Measurements from ENCODE around the gene ELMO2. TPM values are rescaled to one million over a fixed set of nuclear protein-coding genes. Genes with fewer than 3 reads are reported as not detected.
A peak's percentile ranks its signal among the peaks of the same experiment; 100 is the strongest.
"Not testable (repeated sequence)": the region's sequence is repeated elsewhere in the genome, so short reads cannot be mapped to it uniquely, and the experiment has no call there.

ELMO2 gene
- total and polyA plus RNA-seq, 5 donors = 20.7 to 40.2 (median 31.6) TPM

- no peaks in the 10 kb centered on the region for H3K9me3 ChIP-seq (ENCODE audit: control insufficient read depth, low read length)
- H3K4me3 ChIP-seq (ENCODE audit: low read length) = no peak overlapping the region
- no peaks in the 10 kb centered on the region for H3K27me3 ChIP-seq (ENCODE audit: control insufficient read depth, insufficient read depth)
- WGBS = 78% methylated on average over 10 of the region's 10 CpGs
- DNase-seq (peak; percentile 50 to 64 (median 62)), ATAC-seq (peak in 1 of 2 donors; percentile 29)
- intact Hi-C loops (cut with DNase I) = no loop called here
- no peak overlapping the region for H3K27ac ChIP-seq (ENCODE audit: low read length)
- H3K4me1 ChIP-seq (ENCODE audit: control insufficient read depth, insufficient read depth, low read length) = no peaks in the 10 kb centered on the region
Measured at GRCh38 chr20:46388937-46389336, 17.5 kb downstream of the ELMO2 start.

DNA sequence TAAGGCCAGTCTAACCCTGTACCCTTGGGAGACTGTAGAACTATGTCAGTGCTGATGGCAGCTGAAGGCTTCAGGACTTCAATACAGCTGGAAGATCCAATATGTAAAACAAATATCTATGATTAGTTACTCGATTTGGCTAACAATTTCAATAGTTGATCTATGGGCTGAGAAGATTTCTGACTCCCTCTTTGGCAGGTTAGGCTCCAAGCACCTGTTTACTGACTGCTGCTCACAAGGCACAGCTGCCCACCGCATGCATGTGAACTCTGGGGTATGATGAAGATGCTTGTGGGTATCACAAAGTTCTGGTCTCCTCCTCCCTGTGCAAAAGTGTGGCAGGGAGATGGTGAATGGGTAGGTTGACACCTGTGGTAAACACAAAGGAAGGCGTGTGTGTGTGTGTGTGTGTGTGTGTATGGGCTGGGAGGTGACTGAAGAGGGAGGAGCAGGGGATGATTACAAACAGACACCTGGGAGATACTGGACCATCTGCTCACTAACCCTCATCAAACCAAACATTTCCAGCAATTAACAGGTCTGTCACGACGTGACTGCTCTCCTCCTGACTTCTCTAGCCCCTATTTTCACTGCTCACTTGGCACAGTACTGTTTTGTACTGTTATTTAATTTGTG is 18.1 kb downstream of the ELMO2 start:
- no peaks in the 10 kb centered on the region for H3K27me3 ChIP-seq (ENCODE audit: control insufficient read depth, insufficient read depth)
- H3K4me3 ChIP-seq (ENCODE audit: low read length) = no peak overlapping the region
- no peaks in the 10 kb centered on the region for H3K4me1 ChIP-seq (ENCODE audit: control insufficient read depth, insufficient read depth, low read length)
- no peaks in the 10 kb centered on the region for H3K9me3 ChIP-seq (ENCODE audit: control insufficient read depth, low read length)
- intact Hi-C loops (cut with DNase I) = no loop called here
- WGBS = 85% methylated on average over 5 of the region's 5 CpGs
- H3K27ac ChIP-seq (ENCODE audit: low read length) = no peak overlapping the region
- DNase-seq (no peak), ATAC-seq (no peak)

DNA sequence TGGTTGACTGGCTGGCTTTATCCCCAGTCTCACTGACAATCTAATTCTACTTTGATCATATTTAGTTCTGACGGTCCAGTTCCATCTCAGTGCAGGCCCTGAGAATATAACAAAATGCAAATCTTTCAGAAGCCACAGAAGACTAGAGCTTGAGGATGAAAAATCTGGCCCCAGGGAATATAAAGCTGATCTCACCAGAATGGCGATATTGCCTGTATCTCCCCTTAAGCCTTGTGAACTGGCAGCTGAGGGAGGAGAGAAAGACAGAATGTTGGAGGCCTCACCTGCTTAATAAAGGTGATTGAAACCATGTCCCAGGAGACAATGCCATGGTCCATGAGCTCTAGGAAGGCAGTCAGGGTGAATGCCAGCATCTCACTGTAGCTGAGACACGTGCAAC is 19.4 kb downstream of the ELMO2 start:
- not testable (repeated sequence) for ATAC-seq

DNA sequence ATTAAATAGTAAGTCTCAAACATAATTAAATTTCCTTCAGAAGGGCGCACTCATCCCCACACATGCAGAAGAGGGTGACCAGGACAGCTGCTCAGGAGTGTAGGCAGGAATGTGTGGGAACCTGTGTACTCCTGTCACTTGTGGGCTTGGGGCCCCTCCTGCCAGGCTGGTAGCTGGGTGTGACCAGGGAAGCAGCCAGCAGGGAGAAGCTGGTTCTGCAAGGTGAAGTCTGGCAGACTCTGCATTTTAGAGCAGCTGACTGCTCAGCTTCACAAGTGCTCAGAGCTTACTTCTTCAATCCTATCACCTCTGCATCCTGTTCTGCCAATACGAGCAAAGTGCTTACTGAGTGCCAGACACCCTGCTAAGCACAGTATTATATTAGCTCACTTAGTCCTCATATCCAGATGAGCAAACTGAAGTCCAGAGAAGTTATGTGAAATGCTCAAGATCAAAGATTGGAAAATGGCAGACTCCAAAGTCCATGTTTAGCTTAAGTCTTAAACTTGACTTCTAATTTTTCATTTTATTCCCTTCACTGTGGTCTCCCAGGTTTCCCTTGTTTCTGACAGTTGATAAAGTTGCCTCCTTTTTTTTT is 27.9 kb downstream of the ELMO2 start:
- Histone ChIP-seq H3K27me3 (ENCODE audit: control insufficient read depth, insufficient read depth) (no peaks in the 10 kb centered on the region), H3K27ac (ENCODE audit: low read length) (no peak overlapping the region)
- WGBS = 91% methylated on average over 2 of the region's 2 CpGs

More for the DNA sequence above, 19.4 kb downstream of the ELMO2 start:
- intact Hi-C loops (cut with DNase I); DNase-seq; H3K4me3 ChIP-seq (ENCODE audit: low read length); H3K9me3 ChIP-seq (ENCODE audit: control insufficient read depth, low read length); H3K27ac ChIP-seq (ENCODE audit: low read length); H3K27me3 ChIP-seq (ENCODE audit: control insufficient read depth, insufficient read depth); H3K4me1 ChIP-seq (ENCODE audit: control insufficient read depth, insufficient read depth, low read length): not testable (repeated sequence)
- WGBS = 93% methylated on average over 3 of the region's 3 CpGs

DNA sequence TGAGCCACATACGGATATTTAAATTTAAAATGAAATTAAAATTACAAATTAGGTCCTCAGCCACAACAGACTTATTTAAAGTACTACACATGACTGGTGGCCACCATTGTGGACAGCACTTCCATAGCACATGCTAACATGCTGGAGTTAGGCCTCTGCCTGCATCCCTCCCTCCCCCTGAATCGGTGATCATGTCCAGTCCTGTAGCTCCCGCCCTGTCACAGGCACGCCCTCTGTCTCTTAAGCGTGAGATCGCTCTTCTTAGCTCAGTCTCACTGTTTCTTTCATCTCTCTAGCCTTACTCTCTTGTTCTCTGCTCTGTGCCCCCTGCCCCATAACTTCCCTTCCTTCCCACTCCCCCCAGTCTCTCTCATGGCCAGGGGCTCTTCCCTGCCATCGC is 28.9 kb downstream of the ELMO2 start:
- ATAC-seq = no peak
- Histone ChIP-seq H3K4me1 (ENCODE audit: control insufficient read depth, insufficient read depth, low read length) (no peaks in the 10 kb centered on the region), H3K27me3 (ENCODE audit: control insufficient read depth, insufficient read depth) (no peaks in the 10 kb centered on the region), H3K9me3 (ENCODE audit: control insufficient read depth, low read length) (no peaks in the 10 kb centered on the region), H3K27ac (ENCODE audit: low read length) (no peak overlapping the region), H3K4me3 (ENCODE audit: low read length) (no peak overlapping the region)
- 85% methylated on average over 7 of the region's 7 CpGs for WGBS
- no peak for DNase-seq
- intact Hi-C loops (cut with DNase I) = no loop called here

More for the DNA sequence above, 27.9 kb downstream of the ELMO2 start:
- Histone ChIP-seq H3K4me1 (ENCODE audit: control insufficient read depth, insufficient read depth, low read length) (no peaks in the 10 kb centered on the region), H3K9me3 (ENCODE audit: control insufficient read depth, low read length) (no peaks in the 10 kb centered on the region), H3K4me3 (ENCODE audit: low read length) (no peak overlapping the region)
- intact Hi-C loops (cut with DNase I) = no loop called here
- DNase-seq (no peak), ATAC-seq (no peak)

DNA sequence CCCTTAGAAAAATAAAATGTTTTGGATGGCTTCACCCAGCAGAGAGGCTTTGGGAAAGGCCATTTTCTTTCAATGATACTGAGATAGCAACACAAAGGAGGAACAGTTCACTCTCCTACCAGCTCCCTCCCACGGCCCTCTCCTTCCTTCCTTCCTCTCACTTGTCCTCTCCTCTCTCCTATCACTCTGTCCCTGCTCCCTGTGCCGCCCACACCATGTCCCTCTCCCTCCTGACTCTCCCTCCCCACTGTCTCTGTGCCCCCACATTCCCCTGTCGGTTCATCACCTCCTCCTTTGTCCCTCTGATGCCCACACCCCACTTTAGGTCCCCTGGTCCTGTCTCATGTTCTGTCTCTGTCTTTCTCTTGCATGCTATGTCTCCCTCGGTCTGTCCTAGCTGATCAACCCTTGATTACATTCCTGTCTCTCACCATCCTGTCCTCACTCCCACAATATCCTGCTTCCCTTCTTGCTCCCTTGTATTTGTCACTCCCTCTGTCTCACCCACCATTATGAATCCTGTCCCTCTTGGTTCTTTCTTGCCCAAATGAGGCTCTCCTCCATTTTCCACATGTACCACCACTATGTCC is 30.1 kb downstream of the ELMO2 start:
- Histone ChIP-seq H3K4me3 (ENCODE audit: low read length) (no peak overlapping the region), H3K27ac (ENCODE audit: low read length) (no peak overlapping the region), H3K27me3 (ENCODE audit: control insufficient read depth, insufficient read depth) (no peaks in the 10 kb centered on the region), H3K9me3 (ENCODE audit: control insufficient read depth, low read length) (no peaks in the 10 kb centered on the region), H3K4me1 (ENCODE audit: control insufficient read depth, insufficient read depth, low read length) (no peaks in the 10 kb centered on the region)
- no peak for DNase-seq
- WGBS = 53% methylated on average over 4 of the region's 4 CpGs
- ATAC-seq = no peak
- intact Hi-C loops (cut with DNase I) = no loop called here

- no peaks in the 10 kb centered on the region for H3K9me3 ChIP-seq (ENCODE audit: control insufficient read depth, low read length)
- H3K4me3 ChIP-seq (ENCODE audit: low read length) = no peak overlapping the region
- DNase-seq (no peak), ATAC-seq (peak in 1 of 2 donors; percentile 27)
- WGBS = 73% methylated on average over 5 of the region's 5 CpGs
- H3K27me3 ChIP-seq (ENCODE audit: control insufficient read depth, insufficient read depth) = no peaks in the 10 kb centered on the region
- no peak overlapping the region for H3K27ac ChIP-seq (ENCODE audit: low read length)
- no peaks in the 10 kb centered on the region for H3K4me1 ChIP-seq (ENCODE audit: control insufficient read depth, insufficient read depth, low read length)
- intact Hi-C loops (cut with DNase I) = no loop called here
Measured at GRCh38 chr20:46375771-46376170, 30.6 kb downstream of the ELMO2 start.

- H3K27ac ChIP-seq (ENCODE audit: low read length) = no peak overlapping the region
- no peaks in the 10 kb centered on the region for H3K4me1 ChIP-seq (ENCODE audit: control insufficient read depth, insufficient read depth, low read length)
- DNase-seq (no peak), ATAC-seq (no peak)
- 91% methylated on average over 7 of the region's 7 CpGs for WGBS
- intact Hi-C loops (cut with DNase I) = no loop called here
- no peaks in the 10 kb centered on the region for H3K9me3 ChIP-seq (ENCODE audit: control insufficient read depth, low read length)
- H3K4me3 ChIP-seq (ENCODE audit: low read length) = no peak overlapping the region
- H3K27me3 ChIP-seq (ENCODE audit: control insufficient read depth, insufficient read depth) = no peaks in the 10 kb centered on the region
Measured at GRCh38 chr20:46374383-46374782, 32.0 kb downstream of the ELMO2 start.

DNA sequence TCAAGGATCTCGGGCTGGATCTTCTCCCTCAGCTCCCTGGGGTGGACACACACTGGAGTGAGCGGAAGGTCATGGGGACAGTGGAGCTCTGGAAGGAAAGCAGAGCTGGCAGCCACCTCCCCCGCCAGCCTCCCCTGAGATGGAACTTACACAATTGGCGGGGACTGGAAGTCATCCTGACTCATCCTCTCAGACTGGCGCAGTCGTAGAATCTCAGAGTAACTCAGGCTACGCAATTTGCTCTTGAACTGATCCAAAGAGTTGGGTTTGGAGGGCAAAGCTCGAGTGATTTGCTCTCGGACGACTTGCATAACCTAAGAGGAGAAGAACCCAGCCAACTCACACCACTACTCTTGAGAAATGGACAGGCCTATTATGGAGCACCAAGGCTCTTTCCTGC is 34.8 kb downstream of the ELMO2 start:
- no peak overlapping the region for H3K4me3 ChIP-seq (ENCODE audit: low read length)
- no peak overlapping the region for H3K27ac ChIP-seq (ENCODE audit: low read length)
- 85% methylated on average over 10 of the region's 10 CpGs for WGBS
- no peaks in the 10 kb centered on the region for H3K27me3 ChIP-seq (ENCODE audit: control insufficient read depth, insufficient read depth)
- no peaks in the 10 kb centered on the region for H3K9me3 ChIP-seq (ENCODE audit: control insufficient read depth, low read length)
- intact Hi-C loops (cut with DNase I) = no loop called here
- DNase-seq (no peak), ATAC-seq (no peak)
- no peaks in the 10 kb centered on the region for H3K4me1 ChIP-seq (ENCODE audit: control insufficient read depth, insufficient read depth, low read length)

GRCh38 chr20:46368902-46369268 is 37.5 kb downstream of the ELMO2 start:
- DNase-seq = no peak
- peaks cover 2% of the 10 kb centered on the region for H3K4me1 ChIP-seq (ENCODE audit: control insufficient read depth, insufficient read depth, low read length)
- H3K4me3 ChIP-seq (ENCODE audit: low read length) = no peak overlapping the region
- WGBS = 78% methylated on average over 5 of the region's 5 CpGs
- ATAC-seq = no peak
- intact Hi-C loops (cut with DNase I) = no loop called here
- H3K27ac ChIP-seq (ENCODE audit: low read length) = no peak overlapping the region
- no peaks in the 10 kb centered on the region for H3K9me3 ChIP-seq (ENCODE audit: control insufficient read depth, low read length)
- no peaks in the 10 kb centered on the region for H3K27me3 ChIP-seq (ENCODE audit: control insufficient read depth, insufficient read depth)

- DNase-seq (no peak), ATAC-seq (no peak)
- WGBS = 79% methylated on average over 6 of the region's 6 CpGs
- Histone ChIP-seq H3K27me3 (ENCODE audit: control insufficient read depth, insufficient read depth) (no peaks in the 10 kb centered on the region), H3K4me3 (ENCODE audit: low read length) (no peak overlapping the region), H3K27ac (ENCODE audit: low read length) (peak overlapping the region; percentile 65), H3K4me1 (ENCODE audit: control insufficient read depth, insufficient read depth, low read length) (peaks cover 2% of the 10 kb centered on the region), H3K9me3 (ENCODE audit: control insufficient read depth, low read length) (no peaks in the 10 kb centered on the region)
- intact Hi-C loops (cut with DNase I) = no loop called here
Measured at GRCh38 chr20:46367967-46368901, 38.2 kb downstream of the ELMO2 start.
